PFSK-1 (cell line): Measurements from ENCODE around the gene CX3CL1.

Experiments used
- FOXP2 ChIP-seq: optimal IDR thresholded peaks from 2 replicates; pipeline ENCODE3; 2011; ENCODE audit warnings: borderline replicate concordance, control low read depth, inconsistent platforms; ENCODE audit not compliant: insufficient read depth; ENCODE audit errors: extremely low read length, extremely low read depth
- POLR2AphosphoS5 ChIP-seq: IDR thresholded peaks from 2 replicates; pipeline ENCODE4 v1.6.1; 2012; ENCODE audit warnings: low read depth, mild to moderate bottlenecking, control low read depth, low read length, moderate library complexity
- SIN3A ChIP-seq: IDR thresholded peaks from 2 replicates; pipeline ENCODE4 v1.6.1; 2012; ENCODE audit warnings: mild to moderate bottlenecking, low read length, moderate library complexity, borderline replicate concordance; ENCODE audit not compliant: insufficient read depth
- TAF1 ChIP-seq: IDR thresholded peaks from 2 replicates; pipeline ENCODE4 v1.6.1; 2012; ENCODE audit warnings: low read length, control low read depth, borderline replicate concordance; ENCODE audit not compliant: insufficient read depth
- TF ChIP-seq, protein P1 (sequence below), 2 experiments: IDR thresholded peaks; 2 replicates each; pipeline versions ENCODE4 v1.6.1 to v1.8.0; 2011 to 2012; ENCODE audit warnings: low read depth in 2 of 2, low read length in 2 of 2, control low read depth in 1 of 2, inconsistent platforms in 1 of 2, mild to moderate bottlenecking in 1 of 2, moderate library complexity in 1 of 2; ENCODE audit not compliant: insufficient read depth in 1 of 2

CX3CL1 gene

DNA sequence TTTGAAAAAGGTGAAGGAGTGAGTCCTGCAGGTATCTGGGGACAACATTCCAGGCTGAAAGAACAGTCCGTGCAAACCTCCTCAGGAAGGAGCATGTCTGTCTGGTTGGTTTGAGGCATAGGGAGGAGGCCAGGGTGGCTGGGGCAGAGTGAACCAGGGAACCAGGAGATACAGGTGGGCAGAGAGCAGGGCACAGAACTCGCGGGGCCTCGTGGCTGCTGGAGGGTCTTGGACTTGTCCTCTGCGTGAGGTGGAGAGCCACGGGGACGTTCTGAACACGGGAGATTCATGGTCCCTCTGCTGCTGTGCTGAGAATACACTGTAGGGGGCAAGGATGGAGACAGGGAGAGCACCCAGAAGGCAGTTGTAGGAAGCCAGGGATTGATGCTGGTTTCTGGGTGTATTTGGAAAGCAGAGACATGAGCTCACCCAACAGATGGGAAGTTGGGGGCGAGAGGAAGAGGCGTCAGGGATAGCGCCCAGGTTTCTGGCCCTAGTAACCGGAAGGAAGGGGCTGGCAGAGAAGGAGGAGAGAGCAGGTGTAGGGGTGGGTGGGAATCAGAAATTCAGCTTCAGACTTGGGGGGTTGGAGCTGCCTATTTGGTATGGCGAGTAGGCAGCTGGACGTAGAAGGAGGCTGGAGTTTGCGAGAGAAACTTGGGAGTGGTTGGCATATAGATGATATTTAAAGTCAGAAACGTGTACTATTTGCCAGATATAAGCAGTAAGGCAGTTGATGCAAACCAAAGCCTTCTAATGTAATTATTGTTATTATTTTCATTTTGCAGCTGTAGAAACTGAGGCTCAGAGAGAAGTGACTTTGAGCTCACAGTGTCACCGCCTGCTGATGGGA lies 31.9 kb downstream of the CX3CL1 start, which contains the start of gene CCL17:
CCL17 (plus strand) TSS at position 803 of the 853 bp plus-strand sequence. CDS start 9,166 bp downstream, outside the sequence.
- no peak for TF ChIP-seq FOXP2
- TF ChIP-seq, protein P1, sequence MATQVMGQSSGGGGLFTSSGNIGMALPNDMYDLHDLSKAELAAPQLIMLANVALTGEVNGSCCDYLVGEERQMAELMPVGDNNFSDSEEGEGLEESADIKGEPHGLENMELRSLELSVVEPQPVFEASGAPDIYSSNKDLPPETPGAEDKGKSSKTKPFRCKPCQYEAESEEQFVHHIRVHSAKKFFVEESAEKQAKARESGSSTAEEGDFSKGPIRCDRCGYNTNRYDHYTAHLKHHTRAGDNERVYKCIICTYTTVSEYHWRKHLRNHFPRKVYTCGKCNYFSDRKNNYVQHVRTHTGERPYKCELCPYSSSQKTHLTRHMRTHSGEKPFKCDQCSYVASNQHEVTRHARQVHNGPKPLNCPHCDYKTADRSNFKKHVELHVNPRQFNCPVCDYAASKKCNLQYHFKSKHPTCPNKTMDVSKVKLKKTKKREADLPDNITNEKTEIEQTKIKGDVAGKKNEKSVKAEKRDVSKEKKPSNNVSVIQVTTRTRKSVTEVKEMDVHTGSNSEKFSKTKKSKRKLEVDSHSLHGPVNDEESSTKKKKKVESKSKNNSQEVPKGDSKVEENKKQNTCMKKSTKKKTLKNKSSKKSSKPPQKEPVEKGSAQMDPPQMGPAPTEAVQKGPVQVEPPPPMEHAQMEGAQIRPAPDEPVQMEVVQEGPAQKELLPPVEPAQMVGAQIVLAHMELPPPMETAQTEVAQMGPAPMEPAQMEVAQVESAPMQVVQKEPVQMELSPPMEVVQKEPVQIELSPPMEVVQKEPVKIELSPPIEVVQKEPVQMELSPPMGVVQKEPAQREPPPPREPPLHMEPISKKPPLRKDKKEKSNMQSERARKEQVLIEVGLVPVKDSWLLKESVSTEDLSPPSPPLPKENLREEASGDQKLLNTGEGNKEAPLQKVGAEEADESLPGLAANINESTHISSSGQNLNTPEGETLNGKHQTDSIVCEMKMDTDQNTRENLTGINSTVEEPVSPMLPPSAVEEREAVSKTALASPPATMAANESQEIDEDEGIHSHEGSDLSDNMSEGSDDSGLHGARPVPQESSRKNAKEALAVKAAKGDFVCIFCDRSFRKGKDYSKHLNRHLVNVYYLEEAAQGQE (IDR thresholded peaks at IDR 0.05; ENCODE audit: insufficient read depth in 1 of 2, low read depth in 2 of 2, low read length in 2 of 2): no peak
- no peak for TF ChIP-seq TAF1

DNA sequence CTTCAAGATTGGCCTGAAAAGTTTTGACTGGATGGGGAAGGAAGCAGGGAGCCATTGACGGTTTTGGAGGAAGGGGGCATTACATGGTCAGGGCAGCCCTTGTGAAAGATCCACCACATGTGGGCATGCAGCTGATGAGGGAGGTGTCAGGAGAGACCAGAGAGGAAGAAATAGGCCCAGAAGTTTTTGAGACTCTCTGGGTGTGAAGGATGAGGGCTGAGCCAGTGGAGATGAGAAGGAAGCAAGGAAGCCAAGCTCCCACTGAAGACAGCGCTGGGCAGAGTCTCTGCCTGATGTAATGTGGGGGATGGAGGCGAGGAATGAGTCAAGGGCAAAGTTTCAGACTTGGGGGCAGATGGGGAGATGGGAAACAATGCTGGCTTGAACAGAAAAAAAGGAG lies 32.8 kb downstream of the CX3CL1 start:
- TF ChIP-seq POLR2AphosphoS5 (no peak), TAF1 (no peak), SIN3A (no peak), FOXP2 (no peak)
- TF ChIP-seq, protein P1 (IDR thresholded peaks at IDR 0.05; ENCODE audit: insufficient read depth in 1 of 2, low read depth in 2 of 2, low read length in 2 of 2): no peak

DNA sequence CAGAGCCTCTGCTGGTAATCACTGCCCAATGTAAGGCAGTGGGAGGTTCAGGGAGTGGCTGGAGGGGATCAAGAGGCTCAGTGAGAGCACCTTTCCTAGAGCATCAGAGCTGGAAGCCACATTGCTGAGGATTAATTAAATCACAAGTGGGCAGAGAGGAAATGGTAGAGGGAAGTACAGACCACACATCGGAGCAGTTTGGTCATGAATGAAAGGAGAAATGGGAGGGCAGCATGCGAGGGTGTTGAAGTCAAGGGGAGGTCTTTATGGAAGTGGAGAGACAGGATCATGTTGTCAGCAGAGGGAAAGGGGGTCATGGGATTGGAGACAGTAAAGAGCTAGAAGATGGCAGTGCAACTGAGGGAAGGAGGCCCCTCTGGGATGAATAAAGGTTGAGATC lies 34.6 kb downstream of the CX3CL1 start:
- TF ChIP-seq POLR2AphosphoS5: no peak
- TF ChIP-seq TAF1: no peak
- no peak for TF ChIP-seq SIN3A
- no peak for TF ChIP-seq FOXP2
- TF ChIP-seq, protein P1 (IDR thresholded peaks at IDR 0.05; ENCODE audit: insufficient read depth in 1 of 2, low read depth in 2 of 2, low read length in 2 of 2): no peak

DNA sequence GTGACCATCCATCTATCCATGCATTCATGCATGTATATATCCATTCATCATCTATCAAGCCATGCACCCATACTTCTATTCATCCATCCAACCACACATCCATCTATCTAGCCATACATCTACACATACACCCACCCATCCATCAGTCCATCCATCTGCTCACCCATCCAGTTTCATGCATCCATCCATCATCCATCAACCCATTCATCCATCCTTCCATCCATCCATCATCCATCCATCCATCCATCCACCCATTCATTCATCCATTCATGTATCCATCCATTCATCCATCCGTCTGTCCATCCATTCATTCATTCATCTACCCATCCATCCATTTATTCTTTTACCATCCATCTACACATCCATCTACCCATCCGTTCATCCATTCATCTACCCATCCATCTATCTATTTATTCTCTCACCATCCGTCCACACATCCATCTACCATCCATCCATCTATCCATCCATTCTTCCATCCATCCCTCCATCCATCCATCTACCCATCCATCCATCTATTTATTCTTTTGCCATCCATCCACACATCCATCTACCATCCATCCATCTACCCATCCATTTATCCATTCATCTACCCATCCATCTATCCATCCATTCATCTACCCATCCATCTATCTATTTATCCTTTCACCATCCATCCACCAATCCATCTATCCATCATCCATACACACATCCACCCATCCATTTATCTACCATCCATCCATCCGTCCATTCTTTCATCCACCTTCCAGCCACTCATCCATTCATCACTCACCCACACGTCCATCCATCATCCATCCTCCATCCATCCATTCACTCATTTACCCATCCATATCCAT lies 35.4 kb downstream of the CX3CL1 start:
- no peak for TF ChIP-seq SIN3A
- no peak for TF ChIP-seq TAF1
- TF ChIP-seq, protein P1 (IDR thresholded peaks at IDR 0.05; ENCODE audit: insufficient read depth in 1 of 2, low read depth in 2 of 2, low read length in 2 of 2): no peak
- no peak for TF ChIP-seq POLR2AphosphoS5
- TF ChIP-seq FOXP2: no peak
